H1 (cell line): Measurements from ENCODE around the gene FAAP100. TPM values are rescaled to one million over a fixed set of nuclear protein-coding genes. Genes with fewer than 3 reads are reported as not detected.

Experiments
- CTCF ChIA-PET: fragments of 300-600 bp; sonication (Branson Sonifier 250); formaldehyde crosslinking; loops from one replicate; lab custom pipeline; 2021; ENCODE audit not compliant: partially characterized antibody; lab: Charles Lee
- POLR2A ChIA-PET: fragments of 300-600 bp; sonication (Branson Sonifier 250); formaldehyde crosslinking; loops from one replicate; lab custom pipeline; 2021; ENCODE audit warnings: inconsistent platforms; ENCODE audit not compliant: partially characterized antibody; lab: Charles Lee
- DNase-seq, 2 experiments: peaks; one replicate each; pipeline versions ENCODE4 v3.0.0 to v3.0.0-alpha.2; 2010 to 2022; ENCODE audit warnings: low spot score in 2 of 2, low read depth in 1 of 2, mixed read lengths in 1 of 2
- FAIRE-seq: peaks from 2 replicates; lab custom pipeline; 2011; peaks lifted over from hg19 to GRCh38; lab: Jason Lieb, UNC
- H2AFZ ChIP-seq: 2 replicates; pipeline ENCODE4 v1.8.1; 2012; ENCODE audit warnings: low read length, inconsistent platforms
- H2AK5ac ChIP-seq: 2 replicates; pipeline ENCODE4 v1.6.1; 2013; ENCODE audit warnings: low read depth, low read length
- H2BK120ac ChIP-seq: replicated peaks from 2 replicates; pipeline ENCODE3; 2013; ENCODE audit warnings: low read depth, low read length, inconsistent platforms
- H2BK12ac ChIP-seq: 2 replicates; pipeline ENCODE4 v1.6.1; 2013; ENCODE audit warnings: low read depth, low read length
- H2BK15ac ChIP-seq: 2 replicates; pipeline ENCODE4 v1.6.1; 2013; ENCODE audit warnings: low read length
- H2BK20ac ChIP-seq: 2 replicates; pipeline ENCODE4 v1.6.1; 2013; ENCODE audit warnings: low read length
- H2BK5ac ChIP-seq: 2 replicates; pipeline ENCODE4 v1.6.1; 2013; ENCODE audit warnings: low read depth, low read length
- H3K14ac ChIP-seq: 2 replicates; pipeline ENCODE4 v1.6.1; 2013; ENCODE audit warnings: inconsistent platforms; ENCODE audit not compliant: insufficient read length
- H3K18ac ChIP-seq: 2 replicates; pipeline ENCODE4 v1.6.1; 2013; ENCODE audit warnings: low read length; ENCODE audit errors: extremely low read depth
- H3K23ac ChIP-seq: 2 replicates; pipeline ENCODE4 v1.6.1; 2013; ENCODE audit warnings: inconsistent platforms; ENCODE audit not compliant: insufficient read length
- H3K23me2 ChIP-seq: 2 replicates; pipeline ENCODE4 v1.6.1; 2013; ENCODE audit warnings: low read depth, low read length
- H3K27ac ChIP-seq: 2 replicates; pipeline ENCODE4 v1.6.1; 2011; ENCODE audit warnings: low read depth, low read length, inconsistent platforms
- H3K27me3 ChIP-seq, 4 experiments: replicated peaks in 1 of 4; 1 replicate in 1 of 4; 2 replicates in 3 of 4; pipeline versions ENCODE4 v1.6.1 to v1.8.1; 2011 to 2013; ENCODE audit warnings: low read length in 3 of 4, mild to moderate bottlenecking in 3 of 4, inconsistent platforms in 2 of 4, mixed read lengths in 2 of 4, moderate library complexity in 1 of 4; ENCODE audit not compliant: control insufficient read depth in 3 of 4, insufficient read depth in 3 of 4; ENCODE audit errors: extremely low read depth in 1 of 4
- H3K36me3 ChIP-seq, 4 experiments: 2 replicates each; pipeline versions ENCODE4 v1.6.1 to v1.8.1; 2011 to 2013; ENCODE audit warnings: mild to moderate bottlenecking in 4 of 4, low read length in 3 of 4, moderate library complexity in 2 of 4, control low read depth in 1 of 4, inconsistent platforms in 1 of 4; ENCODE audit not compliant: insufficient read depth in 4 of 4, control insufficient read depth in 2 of 4
- H3K4ac ChIP-seq: replicated peaks from 2 replicates; pipeline ENCODE3; 2013; ENCODE audit warnings: low read length, low read depth, mixed read lengths, inconsistent platforms; ENCODE audit not compliant: insufficient read length
- H3K4me1 ChIP-seq, 4 experiments: replicated peaks in 1 of 4; 1 replicate in 1 of 4; 2 replicates in 3 of 4; pipeline versions ENCODE4 v1.6.1 to v1.8.1; 2011 to 2013; ENCODE audit warnings: low read length in 3 of 4, inconsistent platforms in 2 of 4, mixed read lengths in 1 of 4; ENCODE audit not compliant: insufficient read depth in 4 of 4, control insufficient read depth in 3 of 4
- H3K4me2 ChIP-seq, 2 experiments: 2 replicates each; pipeline versions ENCODE4 v1.6.1 to v1.8.1; 2011 to 2013; ENCODE audit warnings: low read depth in 2 of 2, low read length in 2 of 2, control low read depth in 1 of 2, inconsistent platforms in 1 of 2, mild to moderate bottlenecking in 1 of 2; ENCODE audit not compliant: insufficient read depth in 1 of 2
- H3K4me3 ChIP-seq, 4 experiments: fragments of 200-600, 300-600 bp in 1 of 4; sonication (generic), shearing (Covaris generic), sonication (Bioruptor Twin) in 1 of 4; 2 replicates each; pipeline versions ENCODE4 v1.5.1 to v1.8.1; 2011 to 2016; ENCODE audit warnings: low read length in 4 of 4, low read depth in 3 of 4, control low read depth in 2 of 4, inconsistent platforms in 2 of 4, mild to moderate bottlenecking in 2 of 4, mixed read lengths in 1 of 4, moderate library complexity in 1 of 4; ENCODE audit not compliant: insufficient read depth in 2 of 4; ENCODE audit errors: extremely low read depth in 1 of 4
- H3K56ac ChIP-seq: replicated peaks from 2 replicates; pipeline ENCODE3; 2013; ENCODE audit warnings: low read depth, mild to moderate bottlenecking, mixed read lengths, low read length, inconsistent platforms; ENCODE audit not compliant: insufficient read length
- H3K79me1 ChIP-seq: 2 replicates; pipeline ENCODE4 v1.6.1; 2013; ENCODE audit warnings: low read depth, low read length, control low read depth
- H3K79me2 ChIP-seq, 2 experiments: 2 replicates each; pipeline versions ENCODE4 v1.6.1 to v1.8.1; 2012 to 2013; ENCODE audit warnings: low read length in 2 of 2, mild to moderate bottlenecking in 2 of 2, inconsistent platforms in 1 of 2; ENCODE audit not compliant: insufficient read depth in 2 of 2, control insufficient read depth in 1 of 2
- H3K9ac ChIP-seq, 4 experiments: replicated peaks in 1 of 4; 1 replicate in 1 of 4; 2 replicates in 3 of 4; pipeline versions ENCODE4 v1.6.1 to v1.8.1; 2011 to 2013; ENCODE audit warnings: low read depth in 3 of 4, low read length in 3 of 4, control low read depth in 2 of 4, mild to moderate bottlenecking in 2 of 4, moderate library complexity in 2 of 4, inconsistent platforms in 1 of 4; ENCODE audit errors: extremely low read depth in 1 of 4
- H3K9me3 ChIP-seq, 2 experiments: 2 replicates each; pipeline versions ENCODE4 v1.6.1 to v1.8.1; 2012 to 2013; ENCODE audit warnings: mild to moderate bottlenecking in 2 of 2, moderate library complexity in 2 of 2, control low read depth in 1 of 2, inconsistent platforms in 1 of 2, low read depth in 1 of 2, low read length in 1 of 2, mixed read lengths in 1 of 2; ENCODE audit not compliant: insufficient read depth in 2 of 2
- H4K20me1 ChIP-seq, 2 experiments: replicated peaks in 1 of 2; 2 replicates each; pipeline versions ENCODE3 to v1.8.1; 2011 to 2013; ENCODE audit warnings: inconsistent platforms in 2 of 2, low read length in 2 of 2, mild to moderate bottlenecking in 1 of 2; ENCODE audit not compliant: insufficient read depth in 2 of 2, control insufficient read depth in 1 of 2
- H4K5ac ChIP-seq: 2 replicates; pipeline ENCODE4 v1.6.1; 2013; ENCODE audit warnings: low read length, low read depth, mixed read lengths, inconsistent platforms; ENCODE audit not compliant: insufficient read length
- H4K8ac ChIP-seq: 2 replicates; pipeline ENCODE4 v1.8.0; 2013; ENCODE audit warnings: mild to moderate bottlenecking, moderate library complexity, low read length, inconsistent platforms; ENCODE audit not compliant: insufficient read depth; ENCODE audit errors: extremely low read depth
- H4K91ac ChIP-seq: replicated peaks from 2 replicates; pipeline ENCODE3; 2013; ENCODE audit warnings: low read length, mixed read lengths, inconsistent platforms; ENCODE audit not compliant: insufficient read length
- EP300 ChIP-seq, 2 experiments: IDR thresholded peaks; 1 replicate in 1 of 2; 2 replicates in 1 of 2; pipeline ENCODE4 v1.6.1; 2011 to 2012; ENCODE audit warnings: low read depth in 2 of 2, low read length in 2 of 2, mild to moderate bottlenecking in 2 of 2, borderline replicate concordance in 1 of 2, inconsistent platforms in 1 of 2, moderate library complexity in 1 of 2
- GTF2F1 ChIP-seq: IDR thresholded peaks from 2 replicates; pipeline ENCODE4 v1.6.1; 2012; ENCODE audit warnings: low read depth, low read length, improper control_type of control experiment, borderline replicate concordance
- KDM1A ChIP-seq: fragments of 200-600, 300-600 bp; sonication (generic); IDR thresholded peaks from 2 replicates; pipeline ENCODE4 v1.7.1; 2016; ENCODE audit warnings: mild to moderate bottlenecking, low read length, borderline replicate concordance
- KDM4A ChIP-seq: IDR thresholded peaks from one replicate; pipeline ENCODE4 v1.7.1; 2012; ENCODE audit warnings: low read depth, mild to moderate bottlenecking, moderate library complexity, low read length, inconsistent platforms; ENCODE audit not compliant: severe bottlenecking
- SIX5 ChIP-seq: IDR thresholded peaks from 2 replicates; pipeline ENCODE4 v1.6.1; 2011; ENCODE audit warnings: mild to moderate bottlenecking, low read depth, low read length
- TEAD4 ChIP-seq: IDR thresholded peaks from 2 replicates; pipeline ENCODE4 v1.6.1; 2012; ENCODE audit warnings: low read depth, low read length, inconsistent platforms, mixed read lengths
- WGBS, 2 experiments: shearing (Covaris generic) in 1 of 2; methylation state at CpG; one replicate each; pipeline versions ENCODE4 v1.1.6 to v1.1.7; 2013 to 2015; ENCODE audit warnings: low lambda C conversion rate in 2 of 2, mixed read lengths in 2 of 2, inconsistent platforms in 1 of 2, low coverage in 1 of 2, missing lambda C conversion rate in 1 of 2; ENCODE audit not compliant: insufficient replicate concordance in 2 of 2, insufficient coverage in 1 of 2, insufficient read length in 1 of 2; ENCODE audit errors: extremely low coverage in 1 of 2, missing lambda C conversion rate in 1 of 2; 5-methylcytosine and 5-hydroxymethylcytosine counted together
- polyA plus RNA-seq, 7 experiments: library from polyadenylated mRNA; depleted of rRNA in 3 of 7; stranded (reverse) in 5 of 7; unstranded in 2 of 7; fragments of >200 nt in 5 of 7; fragments of 200-250 nt in 2 of 7; gene quantifications; 1 replicate in 5 of 7; 2 replicates in 1 of 7; 4 replicates in 1 of 7; pipeline versions ENCODE4 v1.2.1 to v1.2.3, GENCODE V29; 2011 to 2013; ENCODE audit warnings: missing spikeins in 2 of 7, mixed read lengths in 2 of 7
- total RNA-seq: library from RNA; stranded (reverse); fragmentation: NEBNext Ultra II Directional; extraction: Animal tissue kit (Norgen Biotek cat#: 25700); gene quantifications from 2 replicates; pipeline ENCODE4 v1.2.1, GENCODE V29; 2021
- TF ChIP-seq, protein P1 (sequence below), 3 experiments: IDR thresholded peaks; 1 replicate in 2 of 3; 2 replicates in 1 of 3; pipeline versions ENCODE4 v1.5.1 to v1.6.1; 2011; ENCODE audit warnings: low read length in 3 of 3, mild to moderate bottlenecking in 3 of 3, inconsistent platforms in 2 of 3, low read depth in 1 of 3, moderate library complexity in 1 of 3; ENCODE audit not compliant: insufficient read depth in 1 of 3; ENCODE audit errors: control extremely low read depth in 1 of 3
- TF ChIP-seq, protein P2 (sequence below): IDR thresholded peaks from 2 replicates; pipeline ENCODE4 v1.6.1; 2012; ENCODE audit warnings: low read length, inconsistent platforms

Gene FAAP100
- total and polyA plus RNA-seq, 2 of the 8 experiments (the other 6 are each of a cell fraction or from before 2014, with no cell fraction given): 23.2 to 41.8 TPM

DNA sequence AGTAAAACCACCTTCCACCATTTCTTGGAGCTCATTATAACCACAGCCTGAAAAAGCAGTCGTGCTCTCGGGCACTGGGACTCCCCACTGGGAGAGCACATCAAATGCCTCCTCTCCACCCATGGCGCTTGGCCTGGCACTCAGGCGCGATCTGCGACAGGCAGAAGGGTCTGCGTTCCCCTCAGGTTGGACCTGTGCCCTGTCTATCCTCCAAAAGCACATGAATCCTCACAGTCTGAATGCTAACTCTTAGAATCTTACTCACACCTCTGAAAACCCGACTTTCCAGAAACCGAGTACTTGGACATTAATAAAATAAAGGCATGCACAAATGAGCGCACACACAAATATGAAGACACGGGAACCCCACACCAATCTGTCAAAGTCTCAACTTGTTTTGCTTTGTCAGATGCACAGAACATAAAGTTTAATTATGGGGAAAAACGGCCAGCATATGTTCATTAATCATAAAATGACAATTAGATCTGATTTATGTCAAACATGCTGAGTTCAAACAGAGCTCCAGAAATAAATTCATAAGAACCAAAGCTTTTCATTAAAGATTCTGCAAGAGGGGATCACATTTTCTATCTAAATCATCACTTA, 20.5 kb upstream of the FAAP100 start:
- Histone ChIP-seq H3K79me1 (peaks cover 6% of the 10 kb centered on the region), H4K8ac (no peak overlapping the region), H3K4ac (no peak overlapping the region), H2BK5ac (no peak overlapping the region), H2AK5ac (no peak overlapping the region), H2BK15ac (no peak overlapping the region), H4K20me1 (peaks cover 10 to 12% of the 10 kb centered on the region in 2 experiments), H2BK20ac (no peak overlapping the region), H2AFZ (no peak overlapping the region), H3K23ac (no peak overlapping the region), H3K23me2 (no peaks in the 10 kb centered on the region), H3K14ac (no peak overlapping the region), H4K5ac (no peak overlapping the region), H4K91ac (no peak overlapping the region), H3K27me3 (no peaks in the 10 kb centered on the region), H2BK12ac (no peak overlapping the region), H3K9me3 (no peaks in the 10 kb centered on the region), H3K4me3 (no peak overlapping the region), H2BK120ac (no peak overlapping the region), H3K79me2 (0 out of 4 replicates have a peak, but pooled peaks cover 0 to 2% of the 10 kb centered on the region in 2 experiments), H3K27ac (no peak overlapping the region), H3K4me1 (no peaks in the 10 kb centered on the region), H3K36me3 (peaks cover 18 to 44% (median 28%) of the 10 kb centered on the region in 4 experiments), H3K4me2 (no peak overlapping the region), H3K9ac (no peak overlapping the region), H3K56ac (no peak overlapping the region), H3K18ac (no peak overlapping the region)
- POLR2A ChIA-PET: no interaction called here
- FAIRE-seq: no peak
- DNase-seq: no peak
- 95% methylated on average over 12 of the region's 12 CpGs; no CpG with 5 or more reads in 1 of the 2 experiments for WGBS, 2 experiments
- CTCF ChIA-PET: interaction anchor here (1.0 to 1.7 kb wide), 3 partner anchors 9 to 76 kb away, joined by 3 to 4 read pairs (median 4); no protein-coding TSS in a partner anchor
- TF ChIP-seq SIX5 (no peak), EP300 (IDR thresholded peaks at IDR 0.05; ENCODE audit: borderline replicate concordance in 1 of 2, low read depth in 2 of 2, low read length in 2 of 2) (no peak), KDM1A (no peak), TEAD4 (no peak), KDM4A (no peak), GTF2F1 (no peak)
- TF ChIP-seq, protein P1, sequence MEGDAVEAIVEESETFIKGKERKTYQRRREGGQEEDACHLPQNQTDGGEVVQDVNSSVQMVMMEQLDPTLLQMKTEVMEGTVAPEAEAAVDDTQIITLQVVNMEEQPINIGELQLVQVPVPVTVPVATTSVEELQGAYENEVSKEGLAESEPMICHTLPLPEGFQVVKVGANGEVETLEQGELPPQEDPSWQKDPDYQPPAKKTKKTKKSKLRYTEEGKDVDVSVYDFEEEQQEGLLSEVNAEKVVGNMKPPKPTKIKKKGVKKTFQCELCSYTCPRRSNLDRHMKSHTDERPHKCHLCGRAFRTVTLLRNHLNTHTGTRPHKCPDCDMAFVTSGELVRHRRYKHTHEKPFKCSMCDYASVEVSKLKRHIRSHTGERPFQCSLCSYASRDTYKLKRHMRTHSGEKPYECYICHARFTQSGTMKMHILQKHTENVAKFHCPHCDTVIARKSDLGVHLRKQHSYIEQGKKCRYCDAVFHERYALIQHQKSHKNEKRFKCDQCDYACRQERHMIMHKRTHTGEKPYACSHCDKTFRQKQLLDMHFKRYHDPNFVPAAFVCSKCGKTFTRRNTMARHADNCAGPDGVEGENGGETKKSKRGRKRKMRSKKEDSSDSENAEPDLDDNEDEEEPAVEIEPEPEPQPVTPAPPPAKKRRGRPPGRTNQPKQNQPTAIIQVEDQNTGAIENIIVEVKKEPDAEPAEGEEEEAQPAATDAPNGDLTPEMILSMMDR (IDR thresholded peaks at IDR 0.05; ENCODE audit: control extremely low read depth in 1 of 3, insufficient read depth in 1 of 3, low read depth in 1 of 3, low read length in 3 of 3): no peak
- TF ChIP-seq, protein P2, sequence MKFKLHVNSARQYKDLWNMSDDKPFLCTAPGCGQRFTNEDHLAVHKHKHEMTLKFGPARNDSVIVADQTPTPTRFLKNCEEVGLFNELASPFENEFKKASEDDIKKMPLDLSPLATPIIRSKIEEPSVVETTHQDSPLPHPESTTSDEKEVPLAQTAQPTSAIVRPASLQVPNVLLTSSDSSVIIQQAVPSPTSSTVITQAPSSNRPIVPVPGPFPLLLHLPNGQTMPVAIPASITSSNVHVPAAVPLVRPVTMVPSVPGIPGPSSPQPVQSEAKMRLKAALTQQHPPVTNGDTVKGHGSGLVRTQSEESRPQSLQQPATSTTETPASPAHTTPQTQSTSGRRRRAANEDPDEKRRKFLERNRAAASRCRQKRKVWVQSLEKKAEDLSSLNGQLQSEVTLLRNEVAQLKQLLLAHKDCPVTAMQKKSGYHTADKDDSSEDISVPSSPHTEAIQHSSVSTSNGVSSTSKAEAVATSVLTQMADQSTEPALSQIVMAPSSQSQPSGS: no peak
